ENCODE measurements around the gene TSPAN9.
"Not testable (repeated sequence)": the region's sequence is repeated elsewhere in the genome, so short reads cannot be mapped to it uniquely, and the experiment has no call there.

Gene TSPAN9

DNA sequence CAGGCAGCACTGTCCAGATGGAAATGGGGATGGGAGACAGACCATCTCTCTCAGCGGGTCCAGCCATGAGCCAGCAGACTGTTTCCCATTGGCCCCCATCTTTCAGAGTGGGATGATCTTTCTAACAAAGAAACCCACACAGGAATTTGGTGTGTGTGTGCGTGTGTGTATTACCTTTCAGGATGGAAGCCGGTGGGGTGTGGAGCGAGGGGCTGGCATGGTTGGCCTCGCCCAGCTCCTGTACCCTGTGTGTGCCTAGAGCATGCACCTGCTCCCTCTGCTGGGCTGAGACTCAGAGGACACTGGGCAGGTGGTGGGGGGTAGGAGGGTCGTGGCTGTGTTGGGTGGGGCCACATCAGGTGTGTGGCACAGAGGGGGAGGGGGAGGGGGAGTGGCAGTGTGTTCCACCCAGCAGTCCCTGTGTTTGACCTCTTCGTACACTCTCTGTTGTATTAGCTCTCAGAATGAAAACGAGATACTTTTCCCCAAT is 33.0 kb upstream of the TSPAN9 start:
- no peak for DNase-seq

DNA sequence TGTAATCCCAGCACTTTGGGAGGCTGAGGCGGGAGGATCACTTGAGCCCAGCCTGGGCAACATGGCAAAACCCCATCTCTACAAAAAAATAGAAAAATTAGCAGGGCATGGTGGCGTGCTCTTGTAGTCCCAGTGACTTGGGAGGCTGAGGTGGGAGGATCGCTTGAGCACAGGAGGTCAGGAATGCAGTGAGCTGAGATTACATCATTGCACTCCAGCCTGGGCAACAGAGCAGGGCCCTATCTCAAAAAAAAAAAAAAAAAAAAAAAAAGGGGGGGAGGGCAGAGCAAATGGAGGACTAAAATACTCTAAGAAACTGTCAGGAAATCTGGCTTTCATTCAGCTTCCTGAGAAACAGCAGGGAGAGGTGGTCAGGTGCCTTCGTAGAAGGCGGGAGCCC is 31.7 kb upstream of the TSPAN9 start:
- no peak for DNase-seq

DNA sequence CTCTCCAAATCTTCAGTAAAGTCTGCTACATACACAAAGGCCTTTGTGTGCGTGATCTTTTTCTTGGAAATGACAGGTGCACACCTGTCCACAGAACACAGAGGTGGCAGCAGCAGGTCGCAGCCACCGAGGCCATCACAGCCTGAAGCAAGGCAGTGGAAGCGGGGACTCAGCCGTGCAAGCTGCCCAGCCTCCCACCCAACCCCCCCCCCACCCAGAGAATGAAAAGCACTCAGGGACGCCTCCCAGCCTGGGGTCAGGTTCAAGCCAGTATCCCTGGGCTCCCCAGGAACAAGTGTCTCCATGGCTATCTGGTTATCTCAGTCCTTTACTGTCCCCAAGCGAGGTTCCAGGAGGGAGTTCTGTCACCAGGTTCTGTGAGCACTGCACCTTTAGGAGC is 31.2 kb upstream of the TSPAN9 start:
- DNase-seq = no peak

DNA sequence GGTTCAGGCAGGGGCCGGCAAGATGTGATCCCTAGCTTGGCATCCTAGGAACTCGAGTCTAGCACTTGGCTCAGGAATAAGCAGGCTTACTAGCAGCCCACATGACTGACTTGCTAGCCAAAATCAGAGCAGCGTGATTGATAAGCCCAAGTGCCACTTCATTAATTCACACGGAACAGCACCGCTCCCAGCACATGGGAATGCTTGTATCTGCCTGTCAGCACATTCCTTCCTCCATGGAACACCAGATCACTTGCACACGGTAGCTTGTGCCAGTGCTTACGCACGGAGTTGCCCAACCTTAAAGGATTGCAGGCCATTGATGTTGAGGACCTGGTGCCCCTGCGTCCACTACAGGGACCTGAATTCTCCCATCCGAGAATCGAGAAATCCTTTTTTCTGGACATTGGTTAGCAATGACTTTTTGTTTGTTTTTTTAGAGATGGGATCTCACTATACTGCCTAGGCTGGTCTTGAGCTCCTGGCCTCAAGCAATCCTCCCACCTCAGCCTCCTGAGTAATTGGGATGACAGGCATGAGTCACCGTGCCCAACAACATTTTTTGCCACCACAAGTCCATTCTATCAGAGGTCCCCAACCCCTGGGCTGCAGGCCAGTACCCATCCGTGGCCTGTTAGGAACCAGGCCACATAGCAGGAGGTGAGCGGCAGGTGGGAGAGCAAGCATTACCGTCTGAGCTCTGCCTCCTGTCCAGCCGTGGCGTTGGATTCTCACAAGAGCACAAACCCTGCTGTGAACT is 30.6 kb upstream of the TSPAN9 start:
- DNase-seq = no peak

DNA sequence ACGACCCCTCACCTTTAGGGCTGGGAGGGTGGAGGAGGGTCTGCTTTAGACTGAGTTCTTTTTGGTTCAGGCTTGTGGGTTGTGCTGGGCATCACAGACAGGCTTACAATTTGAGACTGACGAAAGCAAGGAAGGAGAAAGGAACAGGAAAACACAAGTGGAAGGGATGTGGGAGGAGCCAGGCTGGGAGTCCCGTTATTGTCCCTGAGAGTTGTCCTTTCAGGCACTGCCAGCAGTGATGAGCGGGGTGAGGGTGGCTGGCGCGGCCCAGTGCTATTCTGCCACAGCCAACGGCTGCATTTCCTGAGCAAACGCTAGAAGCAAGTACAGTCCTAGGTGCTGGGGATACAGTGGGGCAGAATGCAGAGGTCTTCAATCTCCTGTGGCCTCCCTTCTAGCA is 29.2 kb upstream of the TSPAN9 start:
- no peak for DNase-seq

DNA sequence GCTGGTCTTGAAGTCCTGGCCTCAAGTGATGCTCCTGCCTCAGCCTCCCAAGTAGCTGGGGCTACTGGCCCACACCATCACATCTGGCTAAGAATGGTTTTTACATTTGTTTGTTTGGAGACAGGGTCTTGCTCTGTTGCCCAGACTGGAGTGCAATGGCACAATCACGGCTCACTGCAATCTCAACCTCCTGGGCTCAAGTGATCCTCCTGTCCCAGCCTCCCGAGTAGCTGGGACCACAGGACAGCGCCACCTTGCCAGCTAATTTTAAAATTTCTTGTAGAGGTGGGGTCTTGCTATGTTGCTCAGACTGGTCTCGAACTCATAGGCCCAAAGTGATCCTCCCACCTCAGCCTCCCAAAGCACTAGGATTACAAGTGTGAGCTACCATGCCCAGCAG is 28.6 kb upstream of the TSPAN9 start:
- no peak for DNase-seq

DNA sequence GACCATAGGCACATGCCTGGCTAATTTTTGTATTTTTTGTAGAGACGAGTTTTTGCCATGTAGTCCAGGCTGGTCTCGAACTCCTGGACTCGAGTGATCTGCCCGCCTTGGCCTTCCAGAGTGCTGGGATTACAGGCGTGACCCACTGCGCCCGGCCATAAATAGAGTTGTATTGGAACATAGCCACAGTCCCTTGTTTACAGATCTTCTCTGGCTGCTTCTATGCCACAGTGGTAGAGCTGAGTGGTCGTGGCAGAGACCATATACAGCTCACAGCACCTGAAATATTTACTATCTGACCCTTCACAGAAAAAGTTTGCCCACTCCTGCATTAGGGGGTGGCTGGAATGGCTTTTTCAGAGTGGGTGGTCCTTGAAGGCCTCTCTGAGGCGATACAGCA is 28.0 kb upstream of the TSPAN9 start:
- DNase-seq = no peak

DNA sequence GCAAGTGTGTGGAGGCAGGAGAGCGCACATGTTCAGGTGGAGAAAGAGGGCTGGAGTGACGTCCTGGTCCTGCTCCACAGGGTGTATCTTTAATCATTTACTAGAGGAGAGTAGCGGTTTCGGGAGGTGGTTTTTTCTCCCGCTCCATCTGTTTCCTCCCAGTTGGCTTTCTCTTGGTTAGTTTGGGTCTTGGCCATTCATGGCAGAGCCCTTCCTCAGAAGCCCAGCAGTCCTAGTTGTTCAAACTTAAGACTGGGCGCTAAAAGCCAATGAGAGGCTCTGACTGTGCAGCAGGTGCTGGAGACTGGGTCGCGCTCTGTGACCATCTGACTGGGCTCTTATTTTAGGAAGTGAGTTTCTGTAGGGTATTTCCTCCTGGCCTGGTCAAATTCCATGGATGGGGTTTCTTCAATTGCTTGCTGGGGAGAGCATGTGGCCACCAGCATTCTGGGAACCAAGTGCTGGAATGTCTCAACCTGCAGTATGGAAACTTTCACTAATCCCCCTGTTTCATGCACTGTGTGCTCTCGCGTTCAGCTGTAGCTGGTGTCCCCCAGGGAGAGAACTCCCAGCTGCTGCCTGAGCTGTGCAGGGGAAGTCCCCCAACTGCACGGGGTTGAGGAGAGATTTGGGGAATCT is 27.4 kb upstream of the TSPAN9 start:
- DNase-seq = no peak

DNA sequence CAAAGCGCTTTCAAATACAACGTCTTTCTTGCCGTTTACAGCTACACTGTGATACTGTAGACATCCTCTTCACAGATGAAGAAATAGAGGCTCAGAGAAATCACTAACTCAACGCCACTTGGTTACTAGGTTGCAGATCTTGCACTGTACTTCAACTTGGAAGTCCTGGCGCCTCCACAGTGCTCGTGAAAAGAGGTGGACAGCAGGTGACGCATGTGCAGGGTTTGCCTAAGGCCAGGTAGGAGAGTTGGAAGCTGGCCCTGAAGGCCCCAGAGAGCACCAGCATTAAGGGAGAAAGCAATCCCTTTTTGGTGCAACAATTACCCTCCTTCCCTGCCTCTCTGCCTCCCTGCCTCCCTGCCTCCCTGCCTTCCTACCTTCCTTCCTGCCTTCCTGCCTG is 22.8 kb upstream of the TSPAN9 start:
- DNase-seq = no peak

DNA sequence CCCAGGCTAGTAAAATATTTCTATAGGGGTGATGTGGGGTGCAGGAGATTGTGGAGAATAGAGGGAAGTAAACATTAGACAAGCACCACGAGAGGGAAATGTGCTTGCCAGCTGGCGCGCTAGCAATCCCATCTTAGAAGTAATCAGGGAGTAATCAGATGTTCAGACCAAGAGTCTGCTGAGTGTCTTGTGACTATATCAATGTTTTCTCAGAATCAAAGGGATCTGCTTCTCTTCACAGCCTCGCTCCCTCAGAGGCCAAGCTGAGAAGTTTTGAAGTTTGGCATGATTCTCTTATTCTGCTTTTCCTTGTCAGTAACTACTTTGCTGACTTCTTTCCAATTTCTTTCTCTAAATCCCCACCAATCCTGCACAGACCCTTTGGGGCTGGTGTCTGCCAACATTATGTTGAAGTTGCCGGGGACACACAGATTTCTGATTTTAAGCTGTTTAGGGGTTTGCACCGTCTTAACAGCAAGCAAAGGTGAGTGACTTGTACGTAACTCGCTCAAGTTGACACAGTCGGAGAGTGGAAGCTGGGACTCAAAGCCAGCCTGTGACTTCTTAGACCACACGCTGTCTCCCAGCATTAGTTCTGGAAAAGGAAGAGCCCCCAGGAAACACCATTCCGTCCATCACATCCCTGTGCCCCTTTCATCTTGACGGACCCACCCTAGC is 22.0 kb upstream of the TSPAN9 start:
- DNase-seq = no peak

DNA sequence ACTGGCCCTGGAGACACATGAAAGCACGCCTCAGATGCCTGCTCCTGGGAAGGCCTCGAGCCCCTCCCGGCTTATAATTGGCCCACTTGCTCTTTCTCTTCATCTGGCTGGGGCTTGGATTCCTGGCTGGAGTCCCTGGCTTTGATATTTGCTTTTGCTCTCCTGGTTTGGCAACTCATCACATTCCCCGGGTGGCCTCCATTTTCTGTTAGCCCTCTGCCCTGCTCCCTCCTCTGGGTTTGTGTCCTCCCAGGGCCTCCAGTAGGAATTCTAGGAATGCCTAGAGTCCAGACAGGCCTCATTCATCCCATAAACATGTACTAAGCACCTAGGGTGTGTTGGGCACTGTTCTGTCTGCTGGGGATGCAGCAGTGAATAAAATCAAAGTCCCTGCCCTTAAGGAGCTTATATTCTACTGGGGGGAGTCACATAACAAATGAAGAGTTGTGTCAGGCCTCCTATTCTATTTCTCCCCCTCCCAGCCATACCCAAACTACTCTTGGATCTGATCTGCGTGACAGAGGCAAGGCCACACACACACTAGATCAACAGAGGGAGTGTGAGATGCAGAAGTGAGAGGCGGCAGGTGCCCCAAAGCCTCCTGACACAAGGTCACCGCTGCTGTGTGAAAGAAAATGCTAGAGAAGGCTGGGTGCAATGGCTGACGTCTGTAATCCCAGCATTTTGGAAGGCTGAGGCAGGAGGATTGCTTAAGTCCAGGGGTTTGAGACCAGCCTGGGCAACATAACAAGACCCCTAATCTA is 21.3 kb upstream of the TSPAN9 start:
- DNase-seq = no peak

DNA sequence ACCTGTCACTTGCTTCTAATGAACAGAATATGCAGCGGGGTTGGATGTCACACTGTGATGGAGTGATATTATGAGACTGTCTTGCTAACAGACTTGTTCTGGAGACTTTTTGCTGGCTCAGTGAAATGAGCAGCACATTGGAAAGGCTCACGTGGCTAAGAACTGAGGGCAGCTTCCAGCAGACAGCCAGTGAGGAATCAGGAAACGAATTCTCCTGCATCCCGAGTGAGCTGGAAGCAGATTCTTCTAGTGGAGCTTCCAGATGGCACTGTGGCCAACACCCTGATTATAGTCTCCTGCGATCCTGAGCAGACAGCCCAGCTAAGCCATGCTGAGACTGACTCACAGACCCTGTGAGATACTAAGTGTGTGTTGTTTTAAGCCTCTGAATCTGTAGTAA is 16.1 kb upstream of the TSPAN9 start:
- no peak for DNase-seq

DNA sequence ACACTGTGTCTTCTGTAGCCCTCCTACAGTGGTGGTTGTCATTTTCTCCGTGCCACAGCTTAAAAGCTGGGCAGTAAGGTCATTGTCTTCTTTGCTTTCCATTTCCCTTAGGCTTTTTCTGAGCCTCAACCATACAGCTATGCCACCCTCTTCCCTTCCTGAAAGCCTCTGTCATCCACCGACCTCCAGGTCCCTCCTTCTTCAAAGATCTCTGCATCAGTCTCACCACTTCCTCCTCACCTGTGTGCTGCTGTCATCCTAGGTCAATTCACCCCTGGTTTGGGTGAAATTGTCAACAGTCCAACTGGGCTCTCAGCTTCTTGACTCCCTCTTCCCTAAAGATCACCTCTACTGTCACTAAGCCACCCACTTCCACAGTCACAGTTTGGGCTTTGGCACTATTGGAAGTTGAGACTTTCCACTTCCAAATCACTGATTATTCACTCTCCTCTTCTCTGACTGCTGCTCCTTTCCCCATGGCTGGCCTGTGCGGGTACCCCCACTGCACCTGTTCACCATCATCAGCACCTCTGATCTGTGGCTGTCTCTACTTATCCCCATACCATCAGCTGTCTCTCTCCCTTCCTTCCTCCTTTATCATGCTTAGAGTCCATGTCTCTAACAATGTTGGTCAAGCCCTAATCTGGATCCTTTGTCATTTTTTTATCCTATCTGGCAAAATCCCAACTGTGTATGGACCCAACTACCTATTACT is 15.5 kb upstream of the TSPAN9 start:
- no peak for DNase-seq

DNA sequence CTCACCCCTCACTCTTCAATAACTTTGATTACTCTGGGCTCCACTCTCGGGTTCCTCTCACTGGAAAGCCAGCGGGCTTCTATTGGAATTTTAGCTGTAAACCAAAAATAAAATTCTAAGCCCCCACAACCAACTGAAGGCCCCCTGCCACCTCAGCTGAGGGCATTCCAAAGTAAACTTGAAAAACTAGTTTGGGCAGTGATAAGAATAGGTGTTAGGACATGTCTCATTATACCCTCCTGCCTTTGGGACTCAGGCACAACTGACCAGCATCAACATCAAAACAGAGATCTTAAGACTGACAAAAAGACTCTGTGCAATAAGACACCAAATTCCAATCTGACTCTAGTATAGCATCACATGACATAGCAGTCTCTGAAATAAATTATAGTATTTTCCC is 11.9 kb upstream of the TSPAN9 start:
- DNase-seq = no peak

DNA sequence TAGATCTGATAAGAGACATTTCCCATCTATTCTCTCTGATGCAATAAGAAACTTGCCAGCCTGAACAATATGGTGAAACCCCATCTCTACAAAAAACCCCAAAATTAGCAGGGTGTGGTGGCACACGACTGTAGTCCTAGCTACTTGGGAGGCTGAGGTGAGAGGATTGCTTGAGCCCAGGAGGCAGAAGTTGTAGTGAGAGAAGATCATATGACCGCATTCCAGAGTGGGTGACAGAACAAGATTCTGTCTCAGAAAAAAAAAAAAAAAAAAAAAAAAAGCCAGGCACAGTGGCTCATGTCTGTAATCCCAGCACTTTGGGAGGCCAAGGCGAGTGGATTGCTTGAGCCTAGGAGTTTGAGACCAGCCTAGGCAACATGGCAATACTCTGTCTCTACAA is 11.3 kb upstream of the TSPAN9 start:
- not testable (repeated sequence) for DNase-seq

DNA sequence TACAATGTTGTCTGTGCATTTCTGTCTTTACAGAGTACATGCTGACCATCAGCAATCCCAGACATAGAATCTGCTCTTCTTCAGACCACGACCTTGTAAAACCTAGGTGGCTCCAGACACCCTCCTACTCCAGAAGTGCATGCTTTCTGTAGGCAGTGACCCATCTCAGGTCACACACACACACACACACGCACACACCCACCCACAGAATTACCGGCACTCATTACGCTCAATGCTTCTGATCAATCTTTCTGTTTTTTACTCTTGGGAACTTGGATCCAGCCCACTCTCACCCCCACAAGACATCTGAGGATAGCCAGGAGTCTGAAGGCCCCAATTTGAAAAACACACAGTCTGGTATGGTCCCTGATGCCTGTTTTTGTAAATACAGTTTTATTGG is 7.5 kb upstream of the TSPAN9 start:
- no peak for DNase-seq

DNA sequence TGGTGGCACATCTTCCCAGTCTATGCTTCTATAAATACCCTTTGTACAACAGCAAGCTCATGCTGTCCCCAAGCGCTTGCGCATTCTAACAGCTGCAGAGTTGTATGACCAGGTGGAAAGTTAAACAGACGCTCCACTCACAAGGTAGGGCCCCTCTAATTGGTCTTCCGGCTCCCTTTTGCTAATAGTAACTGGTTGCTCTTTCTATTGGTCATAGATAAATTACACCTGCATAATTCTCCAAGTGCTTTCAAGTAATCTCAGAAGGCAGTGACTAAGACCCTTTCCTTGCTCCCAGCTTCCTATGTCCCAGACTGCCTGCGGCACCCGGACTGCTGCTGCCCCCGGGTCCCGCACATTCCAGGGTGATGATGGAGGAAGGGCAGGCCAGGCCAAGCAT is 6.1 kb upstream of the TSPAN9 start:
- DNase-seq = no peak

DNA sequence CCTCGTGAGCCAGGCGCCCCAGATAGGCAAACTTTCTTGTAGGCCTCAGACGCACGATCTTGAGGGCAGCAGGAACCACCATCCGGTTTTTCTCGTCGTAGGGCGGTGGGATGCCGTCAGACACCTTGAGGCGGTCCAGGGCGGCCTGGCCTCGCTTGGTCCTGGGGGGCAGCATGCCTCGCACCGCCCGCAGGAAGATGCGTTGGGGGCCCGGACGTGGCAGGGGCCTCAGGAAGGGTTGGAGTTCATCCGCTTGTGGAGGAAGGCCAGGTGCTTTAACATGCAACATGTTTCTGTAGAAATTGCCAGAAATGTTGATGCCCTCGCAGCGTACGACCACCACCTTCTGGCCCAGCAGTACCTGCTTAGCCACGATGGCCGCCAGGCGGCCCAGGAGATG is 5.5 kb upstream of the TSPAN9 start:
- no peak for DNase-seq

DNA sequence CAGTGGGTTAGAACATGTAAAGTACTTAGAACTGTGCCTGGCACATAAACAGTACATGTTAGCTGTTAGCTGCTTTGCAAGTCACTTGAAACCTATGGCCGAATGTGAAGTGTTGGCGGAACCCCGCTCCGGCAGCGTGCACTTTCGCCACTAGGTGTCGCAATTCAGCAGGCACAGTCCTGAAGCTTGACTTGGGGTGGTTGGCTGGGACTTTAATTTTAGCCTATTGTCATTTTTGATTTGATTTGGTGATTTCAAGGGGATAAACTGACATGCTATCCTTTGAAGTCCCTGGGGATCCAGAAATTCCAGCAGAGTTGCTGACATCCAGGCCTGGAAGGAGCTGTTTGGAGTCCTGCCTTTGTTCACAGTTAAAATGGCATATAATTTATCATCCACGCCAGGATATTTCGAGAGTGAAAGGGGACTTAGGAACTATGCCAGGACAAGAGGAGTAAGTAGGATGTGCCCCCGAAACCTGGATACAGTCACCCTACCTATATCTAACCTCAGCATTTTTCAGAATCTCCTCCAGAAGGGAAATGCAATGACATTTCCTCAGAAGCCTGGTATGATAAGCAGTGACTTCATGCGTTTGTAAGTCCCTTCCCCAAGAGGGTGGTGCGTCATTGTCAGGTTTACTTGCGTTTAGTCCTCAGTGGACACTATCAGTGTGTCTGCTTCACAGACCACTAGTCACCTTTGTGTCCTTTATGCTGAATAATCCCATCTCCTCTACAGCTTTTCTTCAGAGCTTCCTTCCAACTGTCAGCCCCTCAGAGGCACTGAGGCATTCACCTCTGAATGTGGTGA is 3.5 kb upstream of the TSPAN9 start:
- peak; percentile 64 for DNase-seq

DNA sequence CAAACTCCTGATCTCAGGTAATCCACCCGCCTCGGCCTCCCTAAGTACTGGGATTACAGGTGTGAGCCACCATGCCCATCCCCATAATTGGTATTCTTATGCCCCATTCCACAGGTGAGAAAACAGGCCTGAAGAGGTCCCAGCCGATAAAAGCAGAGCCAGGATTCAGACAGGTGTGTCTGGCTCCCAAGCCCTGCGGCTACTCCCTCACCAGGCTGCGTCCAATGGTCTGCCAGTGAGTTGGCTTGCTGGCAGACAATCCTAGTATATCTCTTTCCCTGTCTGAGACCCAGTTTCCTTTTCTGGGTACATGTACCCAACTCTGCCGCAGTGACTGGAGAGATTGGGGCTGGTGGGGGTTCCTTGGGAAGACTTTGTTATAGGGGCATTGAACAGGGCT is 1.9 kb upstream of the TSPAN9 start:
- no peak for DNase-seq

DNA sequence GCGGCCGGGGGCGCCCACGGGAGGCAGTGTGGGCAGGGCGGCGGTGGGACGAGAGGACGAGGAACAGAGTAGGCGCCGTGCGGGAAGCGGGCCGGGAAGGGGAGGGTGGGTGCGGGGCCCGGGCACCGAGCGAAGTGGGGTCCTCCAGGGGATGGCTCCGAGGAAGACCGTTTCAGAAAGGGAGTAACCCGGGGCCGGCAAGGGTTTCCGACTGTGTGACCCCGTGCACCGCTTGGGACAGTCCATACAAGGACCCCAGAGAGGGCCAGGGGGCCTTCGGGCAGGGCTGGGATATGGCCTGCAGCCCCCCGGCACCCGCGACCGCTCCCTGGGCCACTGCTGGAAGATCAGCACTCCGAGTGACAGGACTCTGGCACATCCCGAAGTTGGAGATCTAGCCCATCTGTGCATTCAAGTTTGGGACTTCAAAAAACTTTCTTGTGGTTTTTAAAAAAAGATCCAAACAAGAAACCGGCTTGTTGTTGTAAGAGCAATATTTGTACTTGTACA is 448 bp downstream of the TSPAN9 start:
- no peak for DNase-seq

All from GDM1 (cell line).